NCI-H446 (cell line): ENCODE results near the gene NCOA6.
"Not testable (repeated sequence)": the region's sequence is repeated elsewhere in the genome, so short reads cannot be mapped to it uniquely, and the experiment has no call there.

ENCODE experiments used
- DNase-seq, 2 experiments: peaks; one replicate each; lab custom pipeline; 2025; lab: John Stamatoyannopoulos, UW

NCOA6 gene

DNA sequence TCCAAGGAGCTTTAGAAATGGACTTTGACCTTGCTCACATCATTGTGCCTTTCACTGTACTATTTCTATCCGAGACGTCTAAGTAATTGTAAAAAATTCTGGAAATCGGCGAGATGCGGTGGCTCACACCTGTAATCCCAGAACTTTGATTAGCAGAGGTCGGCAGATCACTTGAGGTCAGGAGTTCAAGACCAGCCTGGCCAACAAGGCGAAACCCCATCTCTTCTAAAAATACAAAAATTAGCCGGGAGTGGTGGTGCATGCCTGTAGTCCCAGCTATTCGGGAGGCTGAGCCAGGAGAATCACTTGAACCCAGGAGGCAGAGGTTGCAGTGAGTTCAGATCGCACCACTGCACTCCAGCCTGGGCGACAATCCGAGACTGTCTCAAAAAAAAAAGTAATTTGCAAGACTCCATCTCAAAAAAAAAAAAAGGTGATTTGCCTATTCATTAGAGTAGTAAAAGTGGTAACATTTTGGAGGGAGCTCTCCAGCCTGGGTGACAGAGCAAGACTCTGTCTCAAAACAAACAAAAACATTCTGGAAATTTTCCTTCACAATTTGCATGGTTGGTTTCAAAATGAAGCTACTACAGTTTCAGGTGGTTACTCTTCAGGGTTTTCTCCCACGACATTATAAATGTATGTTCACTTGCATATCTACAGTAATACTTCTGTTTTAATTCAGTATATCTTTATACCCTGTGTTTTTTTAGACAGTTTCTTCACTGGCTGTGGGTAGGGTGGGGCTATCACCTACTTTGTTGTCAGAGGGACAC, 106.0 kb downstream of the NCOA6 start:
- not testable (repeated sequence) for DNase-seq

DNA sequence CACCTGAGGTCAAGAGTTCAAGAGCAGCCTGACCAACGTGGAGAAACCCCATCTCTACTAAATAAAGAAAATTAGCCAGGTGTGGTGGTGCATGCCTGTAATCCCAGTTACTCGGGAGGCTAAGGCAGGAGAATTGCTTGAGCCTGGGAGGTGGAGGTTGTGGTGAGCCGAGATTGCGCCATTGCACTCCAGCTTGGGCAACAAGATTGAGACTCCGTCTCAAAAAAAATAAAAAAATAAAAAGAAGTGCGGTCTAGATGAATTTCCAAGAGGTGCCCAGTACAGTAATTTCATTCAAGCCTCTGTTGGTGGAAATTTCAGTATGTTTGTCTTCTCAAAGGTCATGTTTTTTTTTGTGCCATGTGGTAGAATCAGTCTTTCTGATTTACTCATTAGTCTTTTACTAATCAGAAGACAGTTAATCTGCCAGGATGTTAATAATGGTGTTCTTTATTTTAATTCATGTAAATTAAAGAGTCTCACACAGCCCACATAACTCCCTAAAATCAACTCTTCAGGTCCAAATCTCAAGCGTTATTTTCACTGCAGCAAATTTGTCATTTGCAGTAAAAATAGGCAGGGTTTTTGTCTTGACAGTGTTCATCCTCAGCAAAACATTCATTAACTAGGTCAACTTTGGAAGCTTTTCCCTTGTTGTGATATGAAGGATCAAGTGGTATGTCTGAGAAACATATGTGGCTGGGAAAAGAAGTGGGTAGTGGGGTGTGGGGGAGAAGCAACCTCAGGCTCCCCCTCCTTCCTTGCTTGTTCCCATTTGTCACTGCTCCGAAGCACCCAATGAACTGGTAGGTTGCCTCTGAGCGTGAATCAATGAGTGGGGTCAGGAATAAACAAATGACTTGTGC, 108.0 kb downstream of the NCOA6 start:
- DNase-seq = no peak

DNA sequence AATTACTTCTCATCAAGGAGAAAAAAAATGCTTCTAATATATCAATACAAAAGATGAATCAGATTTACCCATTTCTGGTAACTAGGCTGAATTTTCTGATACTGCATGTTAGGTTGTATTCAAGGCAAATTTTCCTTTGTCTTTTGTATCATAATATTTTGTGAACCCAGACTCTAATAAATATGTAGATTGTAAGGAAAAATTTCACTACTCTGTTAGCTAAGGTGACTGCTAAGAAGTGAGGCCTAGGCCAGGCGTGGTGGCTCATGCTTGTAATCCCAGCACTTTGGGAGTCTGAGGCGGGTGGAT, 108.6 kb downstream of the NCOA6 start:
- no peak for DNase-seq

DNA sequence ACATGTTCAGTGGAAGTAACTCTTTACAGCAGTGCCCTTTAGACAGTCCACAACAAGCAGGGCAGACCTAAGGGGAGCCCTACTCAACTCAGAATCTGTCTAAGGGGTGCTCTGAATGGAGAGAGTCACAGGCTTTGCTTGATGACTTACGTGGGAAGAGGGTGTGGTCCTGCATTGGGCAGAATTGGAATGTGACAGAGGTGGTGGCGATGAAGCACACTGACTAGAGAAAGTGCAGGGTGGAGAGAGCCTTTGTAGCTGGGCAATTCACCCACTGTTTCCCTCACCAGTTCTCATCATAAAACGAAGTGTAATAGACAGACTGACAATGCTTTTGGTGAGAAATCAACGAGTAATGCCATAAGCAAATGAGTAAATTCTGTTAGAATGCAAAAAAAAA, 110.1 kb downstream of the NCOA6 start:
- DNase-seq = no peak

DNA sequence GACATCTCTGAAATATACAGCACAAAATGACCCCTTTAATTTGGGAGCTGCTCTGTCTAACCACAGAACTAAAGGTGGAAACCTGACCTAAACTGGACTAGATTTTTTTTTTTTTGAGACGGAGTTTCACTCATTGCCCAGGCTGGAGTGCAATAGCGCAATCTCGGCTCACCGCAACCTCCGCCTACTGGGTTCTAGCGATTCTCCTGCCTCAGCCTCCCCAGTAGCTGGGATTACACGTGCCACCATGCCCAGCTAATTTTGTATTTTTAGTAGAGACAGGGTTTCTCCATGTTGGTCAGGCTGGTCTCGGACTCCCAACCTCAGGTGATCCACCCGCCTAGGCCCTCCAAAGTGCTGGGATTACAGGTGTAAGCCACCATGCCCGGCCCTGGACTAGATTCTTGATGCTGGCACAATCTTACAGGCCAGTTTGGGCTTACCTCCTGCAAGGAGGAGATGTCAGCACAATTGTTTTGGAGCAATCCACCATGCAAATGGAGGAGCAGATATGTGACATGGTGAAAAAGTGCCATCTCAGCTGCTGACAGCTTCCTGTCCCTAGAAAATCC, 111.4 kb downstream of the NCOA6 start:
- not testable (repeated sequence) for DNase-seq

DNA sequence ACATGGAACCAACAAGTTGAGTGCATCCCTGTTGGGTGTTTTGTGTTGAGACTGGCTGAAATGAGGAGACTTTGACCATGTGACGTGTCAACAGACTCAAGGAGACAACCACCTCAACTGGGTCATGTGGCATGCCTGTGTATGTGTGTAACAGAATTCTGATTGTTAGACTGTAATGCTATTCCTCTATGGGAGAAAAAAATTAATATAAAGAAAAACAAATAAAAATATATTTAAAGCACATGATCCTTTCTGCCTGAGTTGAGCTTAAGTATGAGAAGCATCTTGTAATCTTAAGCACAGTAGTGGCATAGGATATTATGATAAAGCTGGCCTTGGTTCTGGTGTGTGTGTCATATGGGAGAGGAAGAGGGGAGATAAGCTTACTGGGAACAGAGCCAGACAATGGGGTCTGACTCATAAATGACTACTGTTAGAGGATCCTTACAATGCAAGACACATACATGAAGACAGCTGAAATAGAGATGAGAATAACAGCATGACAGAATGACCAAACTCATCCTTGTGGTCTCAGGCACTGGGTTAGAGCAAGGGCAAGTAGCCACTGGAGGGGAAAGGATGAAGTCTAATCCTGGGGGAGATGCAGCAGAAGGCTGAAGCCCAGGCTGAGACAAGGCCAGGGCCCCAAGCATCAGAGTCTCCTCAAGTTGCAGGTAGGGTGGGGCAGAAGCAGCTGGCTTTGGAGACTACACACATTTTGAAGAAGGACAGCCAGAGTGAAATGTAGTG, 112.1 kb downstream of the NCOA6 start:
- DNase-seq = peak in 1 of 2 experiments; percentile 35

DNA sequence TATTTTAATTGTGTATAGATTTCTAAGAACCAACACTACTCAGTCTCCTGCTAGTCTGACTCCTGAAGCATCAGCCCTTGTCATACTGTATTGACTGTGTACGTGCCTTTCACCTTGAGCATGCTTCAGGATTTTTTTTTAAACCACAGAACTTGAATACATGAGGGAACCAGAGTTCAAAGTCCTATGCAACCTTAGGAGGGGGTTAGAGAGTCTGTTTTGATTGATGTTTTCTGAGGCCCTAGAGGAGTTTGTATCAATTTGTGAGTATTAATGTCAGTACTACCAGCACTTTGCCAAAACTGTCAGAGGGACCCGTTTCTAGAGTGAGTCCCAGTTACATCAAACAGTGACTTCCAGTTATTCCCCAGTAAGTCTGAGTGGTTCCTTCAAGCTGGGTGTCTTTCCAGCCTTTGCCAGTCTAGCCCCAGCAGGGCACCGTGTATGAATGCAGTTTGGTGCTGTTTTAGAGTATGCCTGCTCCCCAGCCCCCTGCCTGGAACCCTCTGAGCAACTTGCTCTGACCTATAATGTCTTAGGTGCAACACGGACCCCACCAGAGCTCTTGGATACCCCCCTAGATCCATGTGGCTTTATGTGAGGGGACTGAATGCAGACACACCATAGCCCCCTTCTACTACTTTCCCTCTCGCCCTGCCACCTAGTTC, 112.8 kb downstream of the NCOA6 start:
- no peak for DNase-seq

- DNase-seq = no peak
Observed at GRCh38 chr20:34711813-34712430, 113.5 kb downstream of the NCOA6 start.

DNA sequence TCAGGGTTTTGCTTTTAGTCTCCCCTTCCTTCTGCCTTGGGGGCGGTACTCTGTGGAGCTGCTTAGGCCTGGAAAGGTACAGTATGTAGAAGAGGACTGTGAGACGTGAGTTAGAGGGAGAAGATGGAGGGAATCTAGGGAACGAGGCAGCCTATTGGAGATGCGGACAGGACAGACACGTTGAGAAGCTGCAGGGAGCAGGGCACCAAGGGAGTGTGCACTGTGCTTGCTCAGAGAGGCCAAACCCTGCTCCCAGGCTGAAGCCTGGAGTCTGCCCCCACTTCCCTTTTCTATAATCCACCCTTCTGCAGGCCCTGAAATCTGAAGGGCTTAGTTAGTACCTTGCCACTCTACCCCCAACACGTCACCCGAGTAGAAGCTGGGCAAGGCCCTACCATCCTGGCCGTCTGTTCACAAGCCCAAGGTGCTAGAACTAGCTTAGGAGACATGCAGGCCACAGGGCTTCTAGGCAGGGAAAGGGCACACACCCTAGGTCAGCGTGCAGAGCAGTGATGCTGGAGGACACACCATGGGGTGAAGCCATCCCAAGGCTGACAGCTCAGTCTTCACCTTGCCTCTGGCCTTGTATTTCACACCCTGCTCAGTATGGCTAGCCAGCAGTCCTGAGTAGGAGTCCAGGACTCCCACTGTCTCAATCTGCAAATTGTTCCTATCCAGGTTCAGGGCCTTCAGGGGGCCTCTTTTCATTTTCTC, 114.4 kb downstream of the NCOA6 start:
- no peak for DNase-seq

DNA sequence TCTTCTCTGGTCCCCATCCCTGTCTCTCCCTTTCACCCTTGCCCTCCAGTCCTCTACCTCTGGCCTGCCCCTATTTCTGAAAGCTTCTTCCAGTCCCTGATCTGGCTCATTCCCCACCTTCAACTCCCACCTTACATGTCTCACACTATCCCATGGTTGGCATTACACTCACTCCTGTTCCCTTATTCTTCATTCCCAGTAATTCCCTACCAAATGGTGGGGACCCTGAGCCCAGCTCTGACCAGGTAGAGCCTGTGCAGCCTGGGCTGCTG, 114.9 kb downstream of the NCOA6 start:
- no peak for DNase-seq

DNA sequence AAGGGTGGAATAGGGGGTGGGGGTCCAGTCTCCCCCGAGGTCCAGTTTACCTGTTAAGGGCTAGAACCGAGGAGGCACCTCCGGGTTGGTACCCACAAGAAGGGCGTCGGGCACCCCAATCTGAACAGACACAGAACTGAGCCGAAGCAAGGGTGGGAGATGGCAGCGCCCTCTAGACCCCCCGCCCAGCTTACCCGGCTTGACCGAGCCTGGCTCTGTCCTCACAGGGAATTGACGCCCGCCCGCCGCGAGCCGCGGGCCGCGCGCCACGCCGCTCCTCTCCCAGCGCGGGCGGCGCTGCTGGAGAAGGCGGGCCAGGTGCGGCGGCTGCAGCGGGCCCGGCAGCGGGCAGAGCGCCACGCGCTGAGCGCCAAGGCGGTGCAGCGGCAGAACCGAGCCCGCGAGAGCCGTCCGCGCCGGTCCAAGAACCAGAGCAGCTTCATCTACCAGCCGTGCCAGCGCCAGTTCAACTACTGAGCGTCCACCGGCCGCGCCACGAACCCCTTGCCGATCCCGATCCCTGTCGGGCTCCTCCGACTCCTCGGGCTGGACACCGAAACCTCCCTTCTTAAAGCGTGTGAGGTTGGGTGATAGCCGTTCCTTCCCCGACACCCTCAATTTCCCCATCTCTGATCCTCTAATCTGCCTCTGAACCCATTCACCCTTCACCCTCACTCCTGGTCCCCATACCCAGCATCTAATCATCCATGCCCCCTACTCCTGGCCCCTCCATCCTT, 115.5 kb downstream of the NCOA6 start:
- DNase-seq = peak in 1 of 2 experiments; percentile 65

DNA sequence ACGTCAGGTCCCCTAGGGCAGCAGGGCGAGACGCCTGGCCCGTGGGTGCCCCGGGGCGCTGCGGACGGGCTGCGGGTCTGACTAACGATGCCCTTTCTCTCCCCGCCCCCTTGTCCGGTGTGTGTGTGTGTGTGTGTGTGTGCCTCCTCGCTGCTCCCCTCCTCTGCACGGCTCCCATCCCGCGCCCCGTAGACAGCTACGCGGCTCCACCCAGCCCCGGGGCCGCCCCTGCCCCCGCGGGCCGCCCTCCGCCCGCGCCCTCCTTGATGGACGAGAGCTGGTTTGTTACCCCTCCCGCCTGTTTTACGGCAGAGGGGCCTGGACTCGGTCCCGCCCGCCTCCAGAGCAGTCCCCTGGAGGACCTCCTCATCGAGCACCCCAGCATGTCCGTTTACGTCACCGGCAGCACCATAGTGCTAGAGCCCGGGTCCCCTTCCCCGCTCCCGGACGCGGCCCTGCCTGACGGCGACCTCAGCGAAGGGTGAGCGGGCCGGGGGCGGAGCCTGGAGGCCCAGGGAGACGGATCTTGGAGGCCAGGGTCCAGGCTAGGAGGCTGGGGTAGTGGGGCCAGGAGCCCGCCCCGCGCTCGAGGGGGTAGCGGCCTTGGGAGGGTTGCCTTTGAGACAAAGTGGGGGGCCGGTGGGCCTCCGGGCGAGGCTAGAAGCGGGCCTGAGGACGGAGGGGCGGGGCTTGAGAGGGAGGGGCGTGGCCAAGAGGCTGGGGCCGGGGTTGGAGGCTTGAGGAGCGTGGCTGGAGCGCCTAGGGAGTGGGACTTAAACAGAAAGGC, 116.2 kb downstream of the NCOA6 start:
- DNase-seq = peak; percentile 18 to 65

- DNase-seq = no peak
Observed at GRCh38 chr20:34708621-34709043, 116.8 kb downstream of the NCOA6 start.

GRCh38 chr20:34706912-34707784, 118.3 kb downstream of the NCOA6 start:
- no peak for DNase-seq

DNA sequence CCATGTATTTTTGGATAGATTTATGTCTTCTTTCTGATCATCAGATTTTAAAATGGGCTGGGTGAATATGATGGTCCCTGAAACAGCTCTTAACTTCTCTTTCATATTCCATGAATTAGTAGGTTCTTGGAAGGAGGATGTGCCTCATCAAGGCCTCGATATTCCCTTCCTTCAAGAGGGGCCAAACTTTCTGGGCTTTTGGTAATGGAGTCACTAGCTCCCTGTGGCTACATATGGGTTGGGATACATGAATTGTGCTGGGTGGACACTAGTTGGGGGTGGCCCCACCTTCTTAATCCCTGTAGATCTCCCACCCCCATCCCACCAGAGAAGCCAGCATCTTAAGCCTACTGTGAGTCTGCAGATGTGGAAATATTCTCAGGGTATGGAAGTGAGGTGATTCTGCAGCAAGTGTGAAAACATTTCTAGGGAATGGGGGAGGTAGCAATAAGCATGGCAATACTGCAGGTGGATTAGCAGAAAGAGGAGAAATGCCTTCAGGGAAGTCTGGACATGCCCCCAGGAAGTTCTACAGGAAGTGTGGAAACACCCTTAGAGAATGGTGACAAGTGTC, 119.1 kb downstream of the NCOA6 start:
- no peak for DNase-seq

DNA sequence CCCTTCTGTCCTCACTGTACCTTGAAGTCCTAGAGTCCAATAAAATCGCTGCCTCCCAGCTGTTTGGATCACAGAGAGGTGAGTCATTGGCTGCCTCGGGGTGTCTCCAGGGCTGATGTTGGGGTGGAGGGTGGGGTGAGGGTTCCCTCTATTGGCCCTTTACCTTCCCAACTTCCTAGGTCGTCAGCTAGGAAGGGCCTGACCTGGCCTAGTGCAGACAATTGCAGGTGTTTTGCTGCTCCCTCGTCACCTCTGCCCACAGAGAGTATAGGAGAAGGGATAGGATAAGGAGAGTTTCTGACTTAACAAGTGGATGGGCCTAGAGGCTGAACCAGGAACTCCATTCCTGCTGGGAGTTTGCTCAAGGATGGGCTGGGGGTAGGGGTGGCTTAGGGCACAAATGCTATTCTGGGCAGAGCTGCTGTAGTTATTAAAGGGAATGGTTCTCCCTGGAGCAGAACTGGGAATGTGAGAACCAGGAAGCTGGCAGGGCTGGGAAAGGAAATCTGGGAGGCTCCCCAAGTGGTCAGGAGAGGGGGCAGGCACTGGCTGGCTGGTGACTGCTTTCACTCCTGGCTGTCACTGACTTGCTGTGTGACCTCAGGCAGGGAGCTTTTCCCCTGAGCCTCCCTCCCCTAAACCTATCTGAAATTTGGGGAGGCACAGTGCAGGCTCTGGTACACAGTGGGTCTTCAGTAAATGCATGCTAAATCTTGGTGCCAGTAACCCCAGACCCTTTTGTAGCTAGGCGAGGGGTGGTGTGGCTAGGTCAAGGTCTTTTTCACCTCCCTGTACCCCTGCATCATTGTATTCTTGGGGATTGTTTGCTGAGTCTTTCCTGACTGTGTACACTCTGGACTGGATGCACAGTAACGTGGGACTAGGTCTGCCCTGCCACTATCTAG, 119.8 kb downstream of the NCOA6 start:
- no peak for DNase-seq

DNA sequence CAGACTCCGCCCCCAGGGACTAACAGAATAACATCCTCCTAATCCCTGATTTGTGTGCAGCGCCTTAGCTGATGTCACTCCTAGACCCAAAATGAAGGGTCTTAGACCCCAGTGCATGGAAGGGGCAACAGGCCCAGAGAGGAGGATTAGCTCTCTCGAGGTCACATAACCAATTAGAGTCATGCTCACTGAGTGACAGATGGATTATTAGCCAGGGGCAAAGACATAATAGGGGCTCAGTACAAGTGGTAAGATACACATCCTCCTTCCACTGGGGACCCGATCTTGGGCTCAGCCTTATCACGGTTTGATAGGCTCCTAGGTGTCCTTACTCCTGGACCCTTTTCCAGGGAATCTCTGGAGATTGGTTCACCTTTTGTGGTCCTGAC, 120.4 kb downstream of the NCOA6 start:
- peak; percentile 67 to 69 for DNase-seq
